Stimulated activated CD4-positive, alpha-beta T cell treated with anti-CD3 and anti-CD28 coated beads, Interleukin-1b, Interleukin-23, amount 100 ng/mL, for 1 hour (primary cell): Measurements from ENCODE around the gene EGLN1.
"Not testable (repeated sequence)": the region's sequence is repeated elsewhere in the genome, so short reads cannot be mapped to it uniquely, and the experiment has no call there.

Experiments used
- DNase-seq, 2 donors: peaks; one replicate each; pipeline ENCODE4 v3.0.0-alpha.2; 2020; ENCODE audit warnings: low read depth in 2 of 2

EGLN1 gene

GRCh38 chr1:231421971-231422797 lies at the start of gene EGLN1:
EGLN1 (minus strand) TSS chr1:231422287; CDS start chr1:231421888, 399 bp downstream.
- DNase-seq = peak; percentile 62 to 67

GRCh38 chr1:231471500-231471899 lies 49.4 kb upstream of the EGLN1 start:
- DNase-seq = not testable (repeated sequence)

GRCh38 chr1:231471027-231471426 lies 48.9 kb upstream of the EGLN1 start:
- not testable (repeated sequence) for DNase-seq

- DNase-seq = no peak
Measured at GRCh38 chr1:231467986-231468385, 45.9 kb upstream of the EGLN1 start.

- no peak for DNase-seq
Measured at GRCh38 chr1:231465051-231465450, 43.0 kb upstream of the EGLN1 start.

- no peak for DNase-seq
Measured at GRCh38 chr1:231463541-231463940, 41.5 kb upstream of the EGLN1 start.

GRCh38 chr1:231460614-231461013 lies 38.5 kb upstream of the EGLN1 start:
- peak in 1 of 2 donors; percentile 17 for DNase-seq

- not testable (repeated sequence) for DNase-seq
Measured at GRCh38 chr1:231459438-231459837, 37.4 kb upstream of the EGLN1 start.

GRCh38 chr1:231457956-231458355 lies 35.9 kb upstream of the EGLN1 start:
- not testable (repeated sequence) for DNase-seq

GRCh38 chr1:231454133-231454532 lies 32.0 kb upstream of the EGLN1 start:
- not testable (repeated sequence) for DNase-seq

- DNase-seq = no peak
Measured at GRCh38 chr1:231446138-231446537, 24.1 kb upstream of the EGLN1 start.

- no peak for DNase-seq
Measured at GRCh38 chr1:231444059-231444458, 22.0 kb upstream of the EGLN1 start.

GRCh38 chr1:231443363-231443762 lies 21.3 kb upstream of the EGLN1 start:
- no peak for DNase-seq

GRCh38 chr1:231442735-231443134 lies 20.6 kb upstream of the EGLN1 start:
- DNase-seq = no peak

GRCh38 chr1:231432996-231433395 lies 10.9 kb upstream of the EGLN1 start:
- no peak for DNase-seq

- no peak for DNase-seq
Measured at GRCh38 chr1:231431665-231432415, 9.8 kb upstream of the EGLN1 start.

GRCh38 chr1:231430678-231431352 lies 8.7 kb upstream of the EGLN1 start:
- DNase-seq = not testable (repeated sequence)

GRCh38 chr1:231428377-231428776 lies 6.3 kb upstream of the EGLN1 start:
- no peak for DNase-seq

GRCh38 chr1:231424950-231425805 lies 3.1 kb upstream of the EGLN1 start:
- DNase-seq = no peak

GRCh38 chr1:231423648-231424047 lies 1.6 kb upstream of the EGLN1 start:
- no peak for DNase-seq

- DNase-seq = no peak
Measured at GRCh38 chr1:231422798-231423309, 767 bp upstream of the EGLN1 start.
